ENCODE measurements around the gene RAB15. TPM values are rescaled to one million over a fixed set of nuclear protein-coding genes. Genes with fewer than 3 reads are reported as not detected.

Gene RAB15
- total and polyA plus RNA-seq, 12 donors, result 0.95 to 8.9 (median 3.7) TPM

GRCh38 chr14:64995291-64995690, 23.2 kb upstream of the RAB15 start:
- H3K4me1 ChIP-seq (replicated peaks in 1 of 2), result peaks cover 11 to 32% of the 10 kb centered on the region in 2 donors
- intact Hi-C loops (cut with DNase I), result no loop called here
- DNase-seq, result no peak
- TF ChIP-seq POLR2A (IDR thresholded peaks at IDR 0.05), result no peak
- no peak for TF ChIP-seq CTCF (IDR thresholded peaks at IDR 0.05)
- H3K27me3 ChIP-seq, result no peaks in the 10 kb centered on the region
- no peak overlapping the region for H3K27ac ChIP-seq
- H3K4me3 ChIP-seq, result no peak overlapping the region
- H3K9me3 ChIP-seq (replicated peaks in 1 of 3), result no peaks in the 10 kb centered on the region
- WGBS, 4 donors, result 92 to 98% (median 97%) methylated on average over 3 of the region's 3 CpGs
- no peaks in the 10 kb centered on the region for H3K36me3 ChIP-seq (replicated peaks in 1 of 2)

- intact Hi-C loops (cut with DNase I), result no loop called here
- no peak for DNase-seq
- Histone ChIP-seq H3K36me3 (replicated peaks in 1 of 2) (no peaks in the 10 kb centered on the region), H3K27me3 (no peaks in the 10 kb centered on the region), H3K9me3 (replicated peaks in 1 of 3) (no peaks in the 10 kb centered on the region), H3K27ac (no peak overlapping the region), H3K4me1 (replicated peaks in 1 of 2) (peaks cover 11 to 29% of the 10 kb centered on the region in 2 donors), H3K4me3 (no peak overlapping the region)
- WGBS, 4 donors, result 92 to 97% (median 97%) methylated on average over 2 of the region's 2 CpGs
- TF ChIP-seq CTCF (IDR thresholded peaks at IDR 0.05), result no peak
- no peak for TF ChIP-seq POLR2A (IDR thresholded peaks at IDR 0.05)
These were observed 22.4 kb upstream of the RAB15 start for GRCh38 chr14:64994540-64994939.

GRCh38 chr14:64993266-64993930, 21.3 kb upstream of the RAB15 start:
- WGBS, 4 donors, result 96 to 99% (median 98%) methylated on average over 3 of the region's 3 CpGs
- Histone ChIP-seq H3K27ac (peak overlapping the region in 2 of 5 donors; percentile 10 to 44), H3K36me3 (replicated peaks in 1 of 2) (no peaks in the 10 kb centered on the region), H3K27me3 (no peaks in the 10 kb centered on the region), H3K4me3 (no peak overlapping the region), H3K4me1 (replicated peaks in 1 of 2) (peaks cover 3 to 19% of the 10 kb centered on the region in 2 donors), H3K9me3 (replicated peaks in 1 of 3) (no peaks in the 10 kb centered on the region)
- intact Hi-C loops (cut with DNase I), result no loop called here
- no peak for TF ChIP-seq POLR2A (IDR thresholded peaks at IDR 0.05)
- no peak for TF ChIP-seq CTCF (IDR thresholded peaks at IDR 0.05)
- no peak for DNase-seq

- TF ChIP-seq CTCF (IDR thresholded peaks at IDR 0.05) (no peak), POLR2A (IDR thresholded peaks at IDR 0.05) (no peak)
- DNase-seq, result peak in 1 of 7 donors; percentile 20
- H3K4me1 ChIP-seq (replicated peaks in 1 of 2), result peaks cover 7 to 22% of the 10 kb centered on the region in 2 donors
- no peaks in the 10 kb centered on the region for H3K36me3 ChIP-seq (replicated peaks in 1 of 2)
- intact Hi-C loops (cut with DNase I), result no loop called here
- peak overlapping the region in 1 of 5 donors; percentile 44 for H3K27ac ChIP-seq
- no peaks in the 10 kb centered on the region for H3K9me3 ChIP-seq (replicated peaks in 1 of 3)
- H3K27me3 ChIP-seq, result no peaks in the 10 kb centered on the region
- no peak overlapping the region for H3K4me3 ChIP-seq
- 55 to 67% (median 60%) methylated on average over 5 of the region's 5 CpGs for WGBS, 4 donors
These were observed 20.3 kb upstream of the RAB15 start for GRCh38 chr14:64992328-64992885.
